Measurements from ENCODE around the gene ABHD16B. TPM values are rescaled to one million over a fixed set of nuclear protein-coding genes. Genes with fewer than 3 reads are reported as not detected.

The ABHD16B gene
- total and polyA plus RNA-seq, 2 donors (not counting 3 experiments of a cell fraction or from before 2014, with no cell fraction given) = not detected

GRCh38 chr20:63897978-63898561, 36.8 kb downstream of the ABHD16B start:
- ChIA-PET CTCF (interaction anchor here (1.4 to 1.5 kb wide), 2 partner anchors 11 to 20 kb away, joined by 3 to 4 read pairs; no protein-coding TSS in a partner anchor), POLR2A (no interaction called here)
- H3K4me2 ChIP-seq (ENCODE audit: insufficient read depth, low read length) = no peak overlapping the region
- TF ChIP-seq POLR2A (IDR thresholded peaks at IDR 0.05; ENCODE audit: low read depth, low read length) (no peak), MYC (IDR thresholded peaks at IDR 0.05; ENCODE audit: low read depth, low read length) (no peak), EZH2 (IDR thresholded peaks at IDR 0.05; ENCODE audit: borderline replicate concordance, low read depth, low read length, severe bottlenecking) (no peak), POLR2AphosphoS5 (IDR thresholded peaks at IDR 0.05; ENCODE audit: insufficient read depth, low read depth, low read length) (no peak), GATA2 (IDR thresholded peaks at IDR 0.05; ENCODE audit: insufficient read depth, insufficient read length, low read depth, low read length) (no peak), MAX (IDR thresholded peaks at IDR 0.05; ENCODE audit: insufficient read depth, insufficient read length) (no peak), FOS (IDR thresholded peaks at IDR 0.05; ENCODE audit: borderline replicate concordance, insufficient read depth, low read length) (no peak), JUN (IDR thresholded peaks at IDR 0.05; ENCODE audit: borderline replicate concordance, insufficient read depth, insufficient read length, low read depth) (no peak)
- TF ChIP-seq, protein P1, sequence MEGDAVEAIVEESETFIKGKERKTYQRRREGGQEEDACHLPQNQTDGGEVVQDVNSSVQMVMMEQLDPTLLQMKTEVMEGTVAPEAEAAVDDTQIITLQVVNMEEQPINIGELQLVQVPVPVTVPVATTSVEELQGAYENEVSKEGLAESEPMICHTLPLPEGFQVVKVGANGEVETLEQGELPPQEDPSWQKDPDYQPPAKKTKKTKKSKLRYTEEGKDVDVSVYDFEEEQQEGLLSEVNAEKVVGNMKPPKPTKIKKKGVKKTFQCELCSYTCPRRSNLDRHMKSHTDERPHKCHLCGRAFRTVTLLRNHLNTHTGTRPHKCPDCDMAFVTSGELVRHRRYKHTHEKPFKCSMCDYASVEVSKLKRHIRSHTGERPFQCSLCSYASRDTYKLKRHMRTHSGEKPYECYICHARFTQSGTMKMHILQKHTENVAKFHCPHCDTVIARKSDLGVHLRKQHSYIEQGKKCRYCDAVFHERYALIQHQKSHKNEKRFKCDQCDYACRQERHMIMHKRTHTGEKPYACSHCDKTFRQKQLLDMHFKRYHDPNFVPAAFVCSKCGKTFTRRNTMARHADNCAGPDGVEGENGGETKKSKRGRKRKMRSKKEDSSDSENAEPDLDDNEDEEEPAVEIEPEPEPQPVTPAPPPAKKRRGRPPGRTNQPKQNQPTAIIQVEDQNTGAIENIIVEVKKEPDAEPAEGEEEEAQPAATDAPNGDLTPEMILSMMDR (IDR thresholded peaks at IDR 0.05; ENCODE audit: extremely low read depth in 1 of 2, insufficient read depth in 1 of 2, low read depth in 1 of 2, low read length in 2 of 2) = no peak
- no peak overlapping the region for H2AFZ ChIP-seq (ENCODE audit: low read depth, low read length)
- FAIRE-seq (no peak), DNase-seq (ENCODE audit: low read depth, low spot score) (no peak)
- H3K9ac ChIP-seq (replicated peaks; ENCODE audit: extremely low read depth, insufficient read depth, low read length) = no peak overlapping the region
- intact Hi-C loops (cut with micrococcal nuclease) = loop anchor here (10.0 kb wide), 1 partner anchor 157 kb away; no protein-coding TSS in a partner anchor
- H3K9me1 ChIP-seq (replicated peaks; ENCODE audit: control insufficient read depth, extremely low read depth, insufficient read depth, low read length) = no peaks in the 10 kb centered on the region
- no TSS peak for BruUV-seq (replicated peaks)
- H3K4me1 ChIP-seq (ENCODE audit: control insufficient read depth, extremely low read depth, insufficient read depth, low read length) = peaks cover 14% of the 10 kb centered on the region
- H3K27me3 ChIP-seq (ENCODE audit: control insufficient read depth in 2 of 2, insufficient read depth in 2 of 2, low read length in 2 of 2) = no peaks in the 10 kb centered on the region
- H4K20me1 ChIP-seq (replicated peaks; ENCODE audit: control insufficient read depth, extremely low read depth, insufficient read depth, low read length) = peaks cover 16% of the 10 kb centered on the region
- peaks cover 2 to 5% of the 10 kb centered on the region in 2 experiments for H3K36me3 ChIP-seq (ENCODE audit: control insufficient read depth in 2 of 2, extremely low read depth in 1 of 2, insufficient read depth in 2 of 2, low read length in 2 of 2)
- no peak overlapping the region for H3K27ac ChIP-seq (ENCODE audit: insufficient read depth, low read depth, low read length)
- H3K9me3 ChIP-seq (replicated peaks; ENCODE audit: control insufficient read depth, insufficient read depth, low read length) = no peaks in the 10 kb centered on the region
- no peak overlapping the region for H3K4me3 ChIP-seq (replicated peaks in 1 of 3; ENCODE audit: insufficient read depth in 1 of 3, low read depth in 1 of 3, low read length in 3 of 3)
- dilution Hi-C loops (cut with MboI; ENCODE audit: extremely low pct_ligation_motif_present, low sequenced_read_pairs) = no loop called here
- H3K79me2 ChIP-seq (ENCODE audit: control insufficient read depth, insufficient read depth, low read length) = peaks cover 75% of the 10 kb centered on the region

All from endothelial cell of umbilical vein (primary cell).